NCI-H2081 (cell line): ENCODE data around the gene ENOX2.
"Not testable (repeated sequence)": the region's sequence is repeated elsewhere in the genome, so short reads cannot be mapped to it uniquely, and the experiment has no call there.

ENCODE experiments used
- DNase-seq, 2 experiments: peaks; one replicate each; lab custom pipeline; 2025; lab: John Stamatoyannopoulos, UW

The ENOX2 gene

DNA sequence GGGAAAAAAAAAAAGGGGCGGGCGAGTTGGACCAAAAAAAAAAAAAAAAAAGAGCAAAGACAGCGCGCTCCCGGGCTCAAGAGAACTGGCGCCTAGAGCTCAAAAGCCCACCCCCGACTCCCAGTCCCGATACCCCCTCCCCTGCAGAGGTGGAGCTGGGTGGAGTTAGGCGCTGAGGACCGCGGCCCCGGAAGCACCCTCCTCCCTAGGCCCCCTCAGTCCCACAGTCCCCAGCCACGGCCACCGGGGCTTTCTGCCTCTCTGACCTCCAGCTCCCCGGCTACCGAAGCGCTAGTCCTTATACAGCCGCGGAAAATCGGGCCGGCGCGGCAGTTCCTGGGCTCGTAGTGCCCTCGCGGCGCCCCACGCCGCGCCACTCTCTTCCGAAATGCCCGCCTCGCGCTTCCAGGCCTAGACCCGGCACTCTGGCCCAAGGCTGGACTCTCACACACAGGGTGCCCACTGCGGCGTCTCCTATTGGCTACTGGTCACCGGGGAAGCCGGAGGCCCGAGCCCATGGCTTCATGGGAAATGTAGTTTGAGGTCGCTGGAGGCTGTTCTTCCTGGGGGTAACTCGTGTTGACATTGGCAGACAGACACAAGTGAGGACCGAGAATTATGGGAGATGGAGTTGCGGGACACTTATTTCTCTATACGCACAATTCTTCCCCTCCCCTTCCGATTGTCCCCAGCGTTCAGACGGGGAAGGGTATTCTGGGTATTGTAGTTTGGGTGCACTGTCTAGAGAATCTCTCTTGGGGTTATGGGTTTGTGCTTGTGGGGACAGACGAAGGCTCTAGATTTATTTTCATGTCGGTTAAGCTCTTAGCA, at the start of gene ENOX2:
Gene ENOX2, minus strand, starts transcription at position 427 of the 831 bp plus-strand sequence. CDS start 199,993 bp downstream, outside the sequence.
- peak; percentile 94 to 98 for DNase-seq

GRCh38 chrX:130952266-130953043, 49.4 kb upstream of the ENOX2 start:
- DNase-seq, result no peak

- no peak for DNase-seq
These were observed 41.2 kb upstream of the ENOX2 start for GRCh38 chrX:130944230-130944629.

GRCh38 chrX:130937101-130937500, 34.1 kb upstream of the ENOX2 start:
- no peak for DNase-seq

- no peak for DNase-seq
These were observed 30.3 kb upstream of the ENOX2 start for GRCh38 chrX:130933358-130933757.

GRCh38 chrX:130920405-130920804, 17.4 kb upstream of the ENOX2 start:
- not testable (repeated sequence) for DNase-seq

GRCh38 chrX:130919676-130920075, 16.7 kb upstream of the ENOX2 start:
- not testable (repeated sequence) for DNase-seq

- DNase-seq, result not testable (repeated sequence)
These were observed 15.5 kb upstream of the ENOX2 start for GRCh38 chrX:130918498-130918897.

DNA sequence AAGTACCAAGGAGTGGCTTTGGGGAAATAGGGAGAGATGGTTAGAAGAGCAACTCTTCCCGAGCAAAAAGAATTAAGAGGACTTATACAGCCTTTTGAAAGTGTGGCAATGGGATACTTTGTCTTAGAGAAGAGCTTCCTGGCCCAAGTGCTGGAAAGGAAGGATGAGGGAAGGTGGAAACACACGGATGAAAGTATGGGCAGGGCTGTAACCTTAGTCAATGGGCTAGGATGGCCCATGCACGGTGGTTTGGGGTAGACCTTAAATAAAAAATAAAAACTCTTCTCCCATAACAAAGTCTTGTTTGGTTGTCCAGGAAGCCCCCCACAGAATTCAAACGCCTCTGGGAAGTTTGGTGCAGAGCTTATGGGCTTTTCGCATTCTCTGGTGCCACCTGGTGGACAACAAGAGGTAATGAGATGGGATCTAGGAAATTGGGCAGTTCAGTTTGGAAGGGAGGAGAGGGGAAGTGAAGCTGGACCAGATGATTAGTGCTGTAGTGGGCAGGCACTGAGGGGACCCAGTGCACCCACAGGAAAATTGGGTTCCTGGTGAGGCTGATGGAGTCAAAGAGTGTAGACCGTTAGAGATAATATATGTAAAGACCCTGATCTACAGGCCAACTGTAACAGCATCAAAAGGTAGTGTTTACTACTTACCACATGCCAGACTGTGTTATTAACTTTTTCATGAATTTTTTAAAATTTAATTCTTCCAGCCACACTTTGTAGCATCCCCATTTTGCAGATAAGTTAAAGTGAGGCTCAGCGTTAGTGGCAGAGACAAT, 13.8 kb upstream of the ENOX2 start:
- peak; percentile 25 to 49 for DNase-seq

- no peak for DNase-seq
These were observed 12.3 kb upstream of the ENOX2 start for GRCh38 chrX:130915302-130915701.

- no peak for DNase-seq
These were observed 6.6 kb upstream of the ENOX2 start for GRCh38 chrX:130909469-130910136.

DNA sequence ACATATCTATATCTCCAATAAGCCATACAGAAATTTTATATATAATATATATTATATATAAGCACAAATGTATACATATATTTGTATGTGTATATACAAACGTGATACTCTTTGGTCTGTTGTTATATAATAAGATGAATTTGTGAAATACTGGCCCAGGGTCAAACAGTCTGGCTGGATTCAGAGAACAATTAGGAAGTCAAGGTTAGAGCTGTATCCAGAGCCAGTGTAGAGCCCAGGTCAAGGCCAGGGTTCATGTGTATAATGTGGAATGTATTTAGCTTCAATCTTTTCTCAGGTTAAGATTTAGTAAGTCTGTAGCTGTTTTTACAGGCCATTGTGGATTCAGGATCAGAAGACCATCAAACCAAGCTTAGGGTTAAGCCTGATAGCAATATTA, 3.8 kb upstream of the ENOX2 start:
- DNase-seq, result no peak

DNA sequence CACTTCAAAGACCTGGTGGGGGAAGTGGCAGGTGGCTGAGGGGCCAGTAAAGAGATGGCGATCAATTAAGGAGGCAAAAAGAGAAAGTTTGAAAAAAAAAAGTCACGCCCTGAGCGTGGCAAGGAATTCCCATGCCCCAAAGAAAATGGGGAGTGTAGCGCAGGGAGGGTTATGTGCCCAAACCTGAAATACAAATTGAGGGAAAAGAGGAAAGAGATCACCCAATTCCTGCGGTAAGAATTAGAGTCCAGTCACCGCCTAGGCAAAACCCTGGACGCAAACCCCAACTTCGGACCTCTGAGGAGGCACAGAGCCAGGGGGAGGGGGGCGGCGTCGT, 595 bp downstream of the ENOX2 start:
- no peak for DNase-seq

DNA sequence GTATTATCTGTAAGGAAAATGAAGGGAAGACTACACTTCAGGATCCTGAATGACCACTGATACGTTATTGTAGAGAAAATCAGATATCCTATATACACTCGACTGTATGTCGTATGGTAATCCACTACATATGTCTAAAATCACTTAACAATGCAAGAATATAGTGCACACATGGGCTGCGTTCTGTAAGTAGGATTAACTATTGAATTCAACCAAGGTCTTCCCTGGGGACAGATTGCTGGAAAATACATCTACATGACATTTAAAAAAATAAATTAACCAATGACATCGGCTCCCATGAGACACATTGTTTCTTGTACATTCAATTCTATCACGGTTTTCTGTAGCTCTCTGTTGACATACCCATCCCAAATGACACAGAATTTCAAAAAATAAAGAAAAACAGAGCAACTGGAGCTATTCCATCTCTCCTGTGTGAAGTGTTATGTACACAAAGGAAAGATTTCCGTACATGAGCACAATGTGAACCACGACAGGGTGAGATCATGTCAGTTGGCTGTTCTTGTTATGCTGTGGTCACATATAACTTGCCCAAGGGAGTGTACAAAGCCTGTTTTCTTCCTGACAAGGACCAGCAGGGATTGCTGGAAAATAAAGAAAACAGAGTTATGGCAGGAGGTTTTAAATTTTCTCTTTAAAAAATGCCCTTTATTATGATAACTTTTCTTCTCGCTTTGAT, 6.1 kb downstream of the ENOX2 start:
- DNase-seq, result no peak

DNA sequence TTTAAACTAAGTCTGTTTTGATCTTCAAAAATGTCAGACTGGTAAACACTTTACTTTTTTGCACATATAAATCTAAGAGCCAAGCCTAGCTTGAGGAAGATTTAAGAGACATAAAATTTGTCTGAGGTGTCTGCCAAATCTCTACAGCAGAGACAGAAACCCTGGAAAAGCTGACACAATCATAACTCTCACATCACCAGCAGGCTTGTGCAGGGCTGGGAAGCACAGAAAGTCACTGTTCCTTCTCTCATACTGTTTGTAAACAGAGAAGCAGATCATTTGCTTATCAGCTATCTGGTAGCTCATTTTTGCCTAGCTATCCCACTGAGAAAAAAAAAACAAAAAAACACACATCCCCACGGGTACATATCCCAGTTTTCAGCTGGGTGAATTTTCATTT, 7.0 kb downstream of the ENOX2 start:
- DNase-seq, result no peak

- DNase-seq, result no peak
These were observed 7.7 kb downstream of the ENOX2 start for GRCh38 chrX:130895299-130895698.

GRCh38 chrX:130893356-130894085, 9.5 kb downstream of the ENOX2 start:
- no peak for DNase-seq

- DNase-seq, result no peak
These were observed 15.6 kb downstream of the ENOX2 start for GRCh38 chrX:130887376-130887775.

DNA sequence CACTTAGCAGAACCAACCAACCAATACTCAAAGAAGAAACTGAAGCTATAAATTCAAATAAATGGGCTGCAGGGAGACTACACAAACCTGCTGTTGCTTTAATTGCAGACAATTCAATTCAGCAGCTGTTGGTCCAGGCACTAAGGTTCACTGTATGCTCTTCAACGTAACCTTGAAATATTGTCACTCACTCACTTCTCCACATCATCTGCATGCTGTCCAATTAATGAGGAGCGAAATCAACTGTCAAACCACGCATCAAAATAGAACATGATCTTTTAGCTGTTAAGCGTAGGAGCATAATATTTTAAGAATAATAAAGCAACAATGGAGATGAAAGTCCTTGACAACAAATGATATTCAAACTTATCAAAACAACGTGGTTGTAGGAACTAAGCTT, 17.0 kb downstream of the ENOX2 start:
- no peak for DNase-seq

- DNase-seq, result no peak
These were observed 17.5 kb downstream of the ENOX2 start for GRCh38 chrX:130885508-130885907.

DNA sequence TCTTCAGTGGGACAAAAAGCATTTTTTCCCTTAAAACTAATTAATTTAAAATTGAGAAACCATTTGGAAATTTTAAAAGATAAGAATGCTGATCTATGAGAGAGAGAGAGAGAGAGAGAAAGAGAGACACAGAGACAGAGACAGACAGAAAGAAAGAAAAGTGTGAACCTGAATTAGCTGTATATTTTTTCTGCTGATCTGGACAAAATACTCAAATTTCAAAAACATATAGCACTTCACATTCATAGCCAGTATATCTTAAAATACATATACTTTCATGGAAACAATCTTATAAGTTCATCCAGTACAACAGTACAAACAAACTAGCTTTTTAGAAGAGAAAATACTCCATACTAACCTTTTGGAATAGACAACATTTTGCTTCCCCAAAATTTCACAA, 18.4 kb downstream of the ENOX2 start:
- DNase-seq, result no peak
